HG02571 (cell line): ENCODE results near the gene SSH3.

ENCODE experiments used
- ATAC-seq: cut with Tn5 transposase; IDR thresholded peaks from one replicate; pipeline ENCODE4 v1.9.1; 2021; ENCODE audit warnings: mild to moderate bottlenecking, moderate library complexity; ENCODE audit not compliant: unreplicated experiment

Gene SSH3

GRCh38 chr11:67291481-67292381 is 11.6 kb upstream of the SSH3 start:
- no peak for ATAC-seq

- no peak for ATAC-seq
Observed at GRCh38 chr11:67292671-67293070, 10.7 kb upstream of the SSH3 start.

GRCh38 chr11:67293090-67293489 is 10.2 kb upstream of the SSH3 start:
- ATAC-seq: no peak

- ATAC-seq: no peak
Observed at GRCh38 chr11:67295846-67296245, 7.5 kb upstream of the SSH3 start.

- no peak for ATAC-seq
Observed at GRCh38 chr11:67298786-67299185, 4.5 kb upstream of the SSH3 start.

- ATAC-seq: no peak
Observed at GRCh38 chr11:67299471-67300191, 3.7 kb upstream of the SSH3 start.

GRCh38 chr11:67300256-67300755 is 3.0 kb upstream of the SSH3 start:
- no peak for ATAC-seq

GRCh38 chr11:67300756-67301312 is 2.5 kb upstream of the SSH3 start:
- ATAC-seq: no peak

GRCh38 chr11:67301313-67301921 is 1.9 kb upstream of the SSH3 start:
- ATAC-seq: no peak

GRCh38 chr11:67301951-67302516 is 1.3 kb upstream of the SSH3 start:
- ATAC-seq: no peak

GRCh38 chr11:67302571-67303131 is 679 bp upstream of the SSH3 start:
- no peak for ATAC-seq

GRCh38 chr11:67303835-67304411 is 593 bp downstream of the SSH3 start:
- ATAC-seq: no peak

- ATAC-seq: no peak
Observed at GRCh38 chr11:67304511-67305113, 1.3 kb downstream of the SSH3 start.

GRCh38 chr11:67306769-67307544 is 3.6 kb downstream of the SSH3 start:
- no peak for ATAC-seq

GRCh38 chr11:67307545-67308001 is 4.2 kb downstream of the SSH3 start:
- ATAC-seq: no peak

- ATAC-seq: no peak
Observed at GRCh38 chr11:67308031-67308866, 4.9 kb downstream of the SSH3 start.

- no peak for ATAC-seq
Observed at GRCh38 chr11:67309166-67309565, 5.8 kb downstream of the SSH3 start.

GRCh38 chr11:67309661-67310061 is 6.3 kb downstream of the SSH3 start:
- ATAC-seq: no peak
